HepG2 (cell line): ENCODE results near the gene AGAP1. TPM values are rescaled to one million over a fixed set of nuclear protein-coding genes. Genes with fewer than 3 reads are reported as not detected.

ENCODE experiments used
- ASH2L ChIP-seq: fragments of 300-600, 200-600 bp; sonication (generic); IDR thresholded peaks from 2 replicates; pipeline ENCODE4 v1.7.0; 2017; ENCODE audit warnings: low read depth, mild to moderate bottlenecking, moderate library complexity, mixed read lengths, low read length; ENCODE audit not compliant: insufficient read length
- CREB1 ChIP-seq, 2 experiments: fragments of 450-650 bp in 1 of 2; IDR thresholded peaks; 2 replicates each; pipeline ENCODE4 v1.6.1; 2016 to 2017; ENCODE audit warnings: control low read depth in 1 of 2, mild to moderate bottlenecking in 1 of 2, missing compliant biosample characterization in 1 of 2, missing genetic modification characterization in 1 of 2
- CSRNP1 ChIP-seq: sonication (generic); formaldehyde crosslinking; IDR thresholded peaks from 2 replicates; pipeline ENCODE4 v1.8.1; 2023; ENCODE audit warnings: mild to moderate bottlenecking, missing genetic modification reagents
- CSRNP2 ChIP-seq: sonication (generic); formaldehyde crosslinking; conservative IDR thresholded peaks from 2 replicates; pipeline ENCODE4 v1.8.0; 2022; ENCODE audit warnings: low read depth, missing genetic modification reagents
- ETV5 ChIP-seq: IDR thresholded peaks from 2 replicates; pipeline ENCODE4 v1.6.1; 2018; ENCODE audit warnings: missing biosample characterization, missing genetic modification reagents, inconsistent platforms, borderline replicate concordance
- HMGXB4 ChIP-seq, 2 experiments: sonication (generic) in 1 of 2; formaldehyde crosslinking in 1 of 2; IDR thresholded peaks; 2 replicates each; pipeline versions ENCODE4 v1.4.0 to v1.6.1; 2018 to 2020; ENCODE audit warnings: missing genetic modification reagents in 2 of 2, borderline replicate concordance in 1 of 2, low read depth in 1 of 2, mild to moderate bottlenecking in 1 of 2, missing biosample characterization in 1 of 2
- HNRNPK ChIP-seq: fragments of 200-400 bp; formaldehyde crosslinking; IDR thresholded peaks from 2 replicates; pipeline ENCODE4 v1.6.1; 2018; ENCODE audit warnings: low read length, low read depth, moderate library complexity, mild to moderate bottlenecking; ENCODE audit not compliant: poor library complexity, severe bottlenecking
- SAP130 ChIP-seq: IDR thresholded peaks from 2 replicates; pipeline ENCODE4 v1.6.1; 2016; ENCODE audit warnings: low read depth
- SMC3 ChIP-seq: IDR thresholded peaks from 2 replicates; pipeline ENCODE4 v1.6.1; 2011; ENCODE audit warnings: low read length, improper control_type of control experiment
- SNAPC2 ChIP-seq: sonication (generic); formaldehyde crosslinking; IDR thresholded peaks from 2 replicates; pipeline ENCODE4 v1.8.1; 2022; ENCODE audit warnings: mild to moderate bottlenecking, missing genetic modification reagents
- ZIK1 ChIP-seq: sonication (generic); formaldehyde crosslinking; IDR thresholded peaks from 2 replicates; pipeline ENCODE4 v1.5.0; 2020; ENCODE audit warnings: mild to moderate bottlenecking, low read depth, missing genetic modification reagents, borderline replicate concordance
- ZKSCAN1 ChIP-seq: fragments of 150-350 bp; IDR thresholded peaks from 2 replicates; pipeline ENCODE4 v1.6.1; 2014; ENCODE audit warnings: low read length
- ZNF263 ChIP-seq: sonication (generic); formaldehyde crosslinking; IDR thresholded peaks from 2 replicates; pipeline ENCODE4 v1.4.0; 2020; ENCODE audit warnings: missing genetic modification reagents
- ZNF775 ChIP-seq: sonication (generic); formaldehyde crosslinking; IDR thresholded peaks from 2 replicates; pipeline ENCODE4 v1.4.0; 2020; ENCODE audit warnings: missing genetic modification reagents, mild to moderate bottlenecking, moderate library complexity, borderline replicate concordance
- ZNF788 ChIP-seq: sonication (generic); formaldehyde crosslinking; IDR thresholded peaks from 2 replicates; pipeline ENCODE4 v1.5.0; 2020; ENCODE audit warnings: mild to moderate bottlenecking, missing genetic modification reagents, borderline replicate concordance
- ZSCAN29 ChIP-seq: sonication (generic); formaldehyde crosslinking; conservative IDR thresholded peaks from 2 replicates; pipeline ENCODE4 v1.4.0; 2020; ENCODE audit warnings: mild to moderate bottlenecking, missing genetic modification reagents
- ZXDC ChIP-seq: sonication (generic); formaldehyde crosslinking; IDR thresholded peaks from 2 replicates; pipeline ENCODE4 v1.5.0; 2020; ENCODE audit warnings: mild to moderate bottlenecking, missing genetic modification reagents
- polyA plus RNA-seq, 8 experiments: library from polyadenylated mRNA; depleted of rRNA in 3 of 8; stranded (reverse) in 7 of 8; unstranded in 1 of 8; fragments of >200 nt; fragmentation: Illumina TruSeq in 4 of 8; extraction: Trizol in 4 of 8; gene quantifications; 2 replicates each; pipeline versions ENCODE4 v1.2.1 to v1.2.3, GENCODE V29; 2011 to 2016; ENCODE audit warnings: low read depth in 4 of 8, missing spikeins in 1 of 8, mixed read lengths in 1 of 8; ENCODE audit not compliant: insufficient read depth in 1 of 8
- total RNA-seq, 5 experiments: library from RNA; depleted of rRNA; stranded (reverse); fragments of >200 nt; fragmentation: Illumina TruSeq; extraction: Trizol; gene quantifications; 2 replicates each; pipeline ENCODE4 v1.2.3, GENCODE V29; 2016; ENCODE audit warnings: low read depth in 1 of 5

Gene AGAP1
- total and polyA plus RNA-seq, 2 of the 13 experiments (the other 11 are each of a cell fraction or from before 2014, with no cell fraction given) = 21.2 to 32.7 TPM

GRCh38 chr2:236177967-236178889 is 684.4 kb downstream of the AGAP1 start (continued):
- peak; percentile 36 for TF ChIP-seq ASH2L
- 0 out of 2 replicates have a peak, but pooled peaks have one; percentile 15 for TF ChIP-seq SAP130
- 0 out of 2 replicates have a peak, but pooled peaks have one; percentile 50 for TF ChIP-seq ZSCAN29 (CRISPR knock-in tag)
- no peak for TF ChIP-seq ZIK1 (CRISPR knock-in tag)
- no peak for TF ChIP-seq ZKSCAN1
- TF ChIP-seq CSRNP2 (CRISPR knock-in tag) = no peak
- no peak for TF ChIP-seq CREB1 (IDR thresholded peaks at IDR 0.05)
- TF ChIP-seq CREB1 (CRISPR knock-in tag; IDR thresholded peaks at IDR 0.05) = no peak
- no peak for TF ChIP-seq ZXDC
- no peak for TF ChIP-seq ZNF775
- TF ChIP-seq ETV5 = peak; percentile 30; the same call in 1 of the 2 replicates
- peak; percentile 31; the same call in 1 of the 2 replicates for TF ChIP-seq SMC3
- peak; percentile 43 to 81; a peak in 1 of 4 replicates for TF ChIP-seq HMGXB4 (CRISPR knock-in tag; IDR thresholded peaks at IDR 0.05; ENCODE audit: borderline replicate concordance in 1 of 2, low read depth in 1 of 2)
- TF ChIP-seq ZNF263 (CRISPR knock-in tag) = peak; percentile 59
- TF ChIP-seq CSRNP1 (CRISPR knock-in tag) = peak; percentile 44; the same call in 1 of the 2 replicates
- no peak for TF ChIP-seq SNAPC2 (CRISPR knock-in tag)
- TF ChIP-seq ZNF788 = no peak; the same call in 1 of the 2 replicates
- TF ChIP-seq HNRNPK = peak; percentile 94
